Astrocyte (in vitro differentiated cells and primary cell): ENCODE results near the gene PTRHD1. TPM values are rescaled to one million over a fixed set of nuclear protein-coding genes. Genes with fewer than 3 reads are reported as not detected.

Experiments
- DNase-seq: peaks from one replicate; pipeline ENCODE4 v3.0.0-alpha.2; 2010; ENCODE audit warnings: low read depth
- FAIRE-seq: peaks from 2 replicates; lab custom pipeline; 2011; peaks lifted over from hg19 to GRCh38; lab: Jason Lieb, UNC
- H2AFZ ChIP-seq: 2 replicates; pipeline ENCODE4 v1.6.0; 2012; ENCODE audit warnings: low read depth, low read length, inconsistent platforms
- H3K27ac ChIP-seq: 2 replicates; pipeline ENCODE4 v1.5.1; 2011; ENCODE audit warnings: low read depth, low read length, inconsistent platforms
- H3K27me3 ChIP-seq: 2 replicates; pipeline ENCODE4 v1.6.0; 2011; ENCODE audit warnings: low read length, inconsistent platforms; ENCODE audit not compliant: insufficient read depth
- H3K36me3 ChIP-seq: 2 replicates; pipeline ENCODE4 v1.5.1; 2011; ENCODE audit warnings: low read length, inconsistent platforms; ENCODE audit not compliant: insufficient read depth
- H3K4me1 ChIP-seq: 2 replicates; pipeline ENCODE4 v1.5.1; 2011; ENCODE audit warnings: low read length, inconsistent platforms; ENCODE audit not compliant: insufficient read depth
- H3K4me2 ChIP-seq: 2 replicates; pipeline ENCODE4 v1.6.0; 2012; ENCODE audit warnings: low read length, inconsistent platforms
- H3K4me3 ChIP-seq: 2 replicates; pipeline ENCODE4 v1.5.1; 2011; ENCODE audit warnings: low read depth, mild to moderate bottlenecking, low read length, inconsistent platforms; ENCODE audit not compliant: insufficient read depth
- H3K79me2 ChIP-seq: 2 replicates; pipeline ENCODE4 v1.6.0; 2012; ENCODE audit warnings: mild to moderate bottlenecking, low read length, inconsistent platforms; ENCODE audit not compliant: insufficient read depth
- H3K9ac ChIP-seq: 2 replicates; pipeline ENCODE4 v1.6.0; 2012; ENCODE audit warnings: mild to moderate bottlenecking, low read length, inconsistent platforms
- H3K9me3 ChIP-seq: 2 replicates; pipeline ENCODE4 v1.5.1; 2012; ENCODE audit warnings: low read depth, mild to moderate bottlenecking, low read length, inconsistent platforms; ENCODE audit not compliant: insufficient read depth
- H4K20me1 ChIP-seq: 2 replicates; pipeline ENCODE4 v1.6.0; 2012; ENCODE audit warnings: low read length, inconsistent platforms; ENCODE audit not compliant: insufficient read depth
- H3K27ac Mint-ChIP-seq: one replicate; pipeline ENCODE4 v1.8.0; 2021; ENCODE audit warnings: mild to moderate bottlenecking, mixed read lengths; ENCODE audit not compliant: unreplicated experiment
- H3K27me3 Mint-ChIP-seq: one replicate; pipeline ENCODE4 v1.8.0; 2021; ENCODE audit warnings: low read depth, mixed read lengths; ENCODE audit not compliant: unreplicated experiment
- H3K36me3 Mint-ChIP-seq: one replicate; pipeline ENCODE4 v1.8.0; 2021; ENCODE audit warnings: low read depth, mixed read lengths; ENCODE audit not compliant: unreplicated experiment
- H3K4me1 Mint-ChIP-seq: one replicate; pipeline ENCODE4 v1.8.0; 2021; ENCODE audit warnings: low read depth, mixed read lengths; ENCODE audit not compliant: unreplicated experiment
- H3K4me3 Mint-ChIP-seq: one replicate; pipeline ENCODE4 v1.8.0; 2021; ENCODE audit warnings: mild to moderate bottlenecking, moderate library complexity, mixed read lengths; ENCODE audit not compliant: unreplicated experiment
- H3K9me3 Mint-ChIP-seq: one replicate; pipeline ENCODE4 v1.8.0; 2021; ENCODE audit warnings: mild to moderate bottlenecking, mixed read lengths; ENCODE audit not compliant: unreplicated experiment
- CTCF ChIP-seq: IDR thresholded peaks from 2 replicates; pipeline ENCODE4 v1.5.1; 2011; ENCODE audit warnings: low read depth, mild to moderate bottlenecking, inconsistent platforms, low read length, moderate library complexity; ENCODE audit not compliant: insufficient read depth
- EZH2 ChIP-seq: IDR thresholded peaks from 2 replicates; pipeline ENCODE4 v1.6.1; 2012; ENCODE audit warnings: mild to moderate bottlenecking, low read length, inconsistent platforms; ENCODE audit not compliant: insufficient read depth
- total RNA-seq: library from RNA; stranded (reverse); gene quantifications from 2 replicates; pipeline ENCODE4 v1.2.1, GENCODE V29; 2021

The PTRHD1 gene
- total RNA-seq, 1 donor from 2014 or later, result 28.7 TPM

GRCh38 chr2:24828238-24828996, 35.2 kb upstream of the PTRHD1 start:
- Histone ChIP-seq H3K4me2 (peak overlapping the region; percentile 61), H3K4me1 (peaks cover 14% of the 10 kb centered on the region), H3K79me2 (no peaks in the 10 kb centered on the region), H3K27me3 (no peaks in the 10 kb centered on the region), H3K4me3 (no peak overlapping the region), H3K9ac (no peak overlapping the region), H3K27ac (no peak overlapping the region), H3K9me3 (no peaks in the 10 kb centered on the region), H4K20me1 (no peaks in the 10 kb centered on the region), H3K36me3 (peaks cover 2% of the 10 kb centered on the region), H2AFZ (no peak overlapping the region)
- no peak for TF ChIP-seq EZH2
- TF ChIP-seq CTCF, result no peak
- FAIRE-seq (no peak), DNase-seq (no peak)
- Mint-ChIP-seq H3K9me3 (no peaks in the 10 kb centered on the region), H3K27ac (no peak overlapping the region), H3K4me3 (no peak overlapping the region), H3K36me3 (peaks cover 4% of the 10 kb centered on the region), H3K4me1 (peaks cover 3% of the 10 kb centered on the region), H3K27me3 (no peaks in the 10 kb centered on the region)

GRCh38 chr2:24827321-24828237, 34.4 kb upstream of the PTRHD1 start:
- Mint-ChIP-seq H3K9me3 (no peaks in the 10 kb centered on the region), H3K27ac (peak overlapping the region; percentile 53), H3K36me3 (peaks cover 4% of the 10 kb centered on the region), H3K27me3 (no peaks in the 10 kb centered on the region), H3K4me3 (no peak overlapping the region), H3K4me1 (peaks cover 3% of the 10 kb centered on the region)
- TF ChIP-seq EZH2 (no peak), CTCF (peak; percentile 95)
- H3K4me2 ChIP-seq, result peak overlapping the region; percentile 61
- no peaks in the 10 kb centered on the region for H3K9me3 ChIP-seq
- H4K20me1 ChIP-seq, result no peaks in the 10 kb centered on the region
- H3K27ac ChIP-seq, result no peak overlapping the region
- H3K27me3 ChIP-seq, result no peaks in the 10 kb centered on the region
- H3K79me2 ChIP-seq, result no peaks in the 10 kb centered on the region
- FAIRE-seq (peak; percentile 26), DNase-seq (peak; percentile 73)
- H3K36me3 ChIP-seq, result peaks cover 2% of the 10 kb centered on the region
- H2AFZ ChIP-seq, result peak overlapping the region; percentile 71
- H3K4me1 ChIP-seq, result peaks cover 11% of the 10 kb centered on the region
- no peak overlapping the region for H3K4me3 ChIP-seq
- peak overlapping the region; percentile 34 for H3K9ac ChIP-seq
